Measurements from ENCODE around the gene OR10T2.
"Not testable (repeated sequence)": the region's sequence is repeated elsewhere in the genome, so short reads cannot be mapped to it uniquely, and the experiment has no call there.

Gene OR10T2, protein sequence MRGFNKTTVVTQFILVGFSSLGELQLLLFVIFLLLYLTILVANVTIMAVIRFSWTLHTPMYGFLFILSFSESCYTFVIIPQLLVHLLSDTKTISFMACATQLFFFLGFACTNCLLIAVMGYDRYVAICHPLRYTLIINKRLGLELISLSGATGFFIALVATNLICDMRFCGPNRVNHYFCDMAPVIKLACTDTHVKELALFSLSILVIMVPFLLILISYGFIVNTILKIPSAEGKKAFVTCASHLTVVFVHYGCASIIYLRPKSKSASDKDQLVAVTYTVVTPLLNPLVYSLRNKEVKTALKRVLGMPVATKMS

DNA sequence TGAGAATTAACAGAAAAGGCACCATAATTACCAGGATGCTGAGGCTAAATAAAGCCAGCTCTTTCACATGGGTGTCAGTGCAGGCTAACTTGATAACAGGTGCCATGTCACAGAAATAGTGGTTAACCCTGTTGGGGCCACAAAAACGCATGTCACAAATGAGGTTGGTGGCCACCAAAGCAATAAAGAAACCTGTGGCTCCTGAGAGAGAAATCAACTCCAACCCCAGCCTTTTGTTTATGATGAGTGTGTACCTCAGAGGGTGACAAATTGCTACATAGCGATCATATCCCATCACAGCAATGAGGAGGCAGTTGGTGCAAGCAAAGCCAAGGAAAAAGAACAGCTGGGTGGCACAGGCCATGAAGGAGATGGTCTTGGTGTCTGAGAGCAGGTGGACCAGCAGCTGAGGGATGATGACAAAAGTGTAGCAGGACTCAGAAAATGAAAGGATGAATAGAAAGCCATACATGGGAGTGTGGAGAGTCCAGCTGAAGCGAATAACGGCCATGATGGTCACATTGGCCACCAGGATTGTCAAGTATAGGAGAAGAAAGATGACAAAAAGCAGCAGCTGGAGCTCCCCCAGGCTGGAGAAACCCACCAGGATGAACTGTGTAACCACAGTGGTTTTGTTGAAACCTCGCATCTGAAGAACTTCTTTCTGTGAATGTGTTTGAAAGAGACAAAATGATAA lies at the start of gene OR10T2:
Gene OR10T2 (minus strand): TSS at position 649 of the 697 bp plus-strand sequence. CDS start 0 bp downstream, at position 649.
- no peak for DNase-seq

DNA sequence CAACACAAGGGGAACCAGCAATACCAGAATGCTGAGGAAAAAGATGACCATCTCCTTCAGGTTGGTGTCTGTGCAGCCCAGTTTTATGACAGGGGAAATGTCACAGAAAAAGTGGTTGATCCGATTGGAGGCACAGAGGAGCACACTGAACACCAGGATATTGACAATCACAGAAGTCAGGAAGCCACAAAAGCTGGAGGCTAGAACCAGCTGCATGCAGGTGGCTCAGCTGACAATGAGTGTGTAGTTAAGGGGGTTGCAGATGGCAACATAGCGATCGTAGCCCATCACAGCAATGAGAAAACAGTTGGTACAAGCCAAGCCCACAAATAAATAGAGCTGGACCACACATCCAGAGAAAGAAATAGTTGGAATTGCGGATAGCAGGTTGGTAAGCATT lies 46.1 kb upstream of the OR10T2 start:
- DNase-seq, result no peak

DNA sequence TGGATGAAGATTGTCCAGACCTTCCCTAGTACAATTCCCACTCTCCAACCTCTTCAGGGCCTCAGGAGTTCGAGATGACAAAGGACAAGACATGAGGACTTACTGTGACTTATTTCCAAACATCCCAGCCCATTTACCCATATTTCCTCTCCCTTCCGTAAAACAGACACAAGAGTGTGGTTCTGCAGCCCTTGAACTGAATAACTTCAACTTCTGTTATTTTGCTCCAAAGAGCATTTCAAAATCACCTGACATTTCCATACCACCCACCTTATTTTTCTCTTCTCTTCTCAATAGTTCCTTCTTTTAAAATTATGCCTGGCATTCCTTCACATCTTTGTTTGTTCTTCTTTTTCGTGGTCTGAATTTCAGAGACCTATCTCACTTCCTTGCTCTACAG lies 35.5 kb upstream of the OR10T2 start:
- no peak for DNase-seq

DNA sequence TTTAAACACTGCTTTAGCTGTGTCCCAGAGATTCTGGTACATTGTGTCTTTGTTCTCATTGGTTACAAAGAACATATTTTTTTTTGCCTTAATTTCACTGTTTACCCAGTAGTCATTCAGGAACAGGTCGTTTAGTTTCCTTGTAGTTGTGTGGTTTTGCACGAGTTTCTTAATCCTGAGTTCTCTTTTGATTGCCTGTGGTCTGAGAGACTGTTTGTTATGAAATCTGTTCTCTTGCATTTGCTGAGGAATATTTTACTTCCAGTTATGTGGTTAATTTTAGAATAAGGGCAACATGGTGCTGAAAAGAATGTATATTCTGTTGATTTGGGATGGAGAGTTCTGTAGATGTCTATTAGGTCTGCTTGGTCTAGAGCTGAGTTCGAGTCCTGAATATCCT lies 30.9 kb upstream of the OR10T2 start:
- DNase-seq, result not testable (repeated sequence)

DNA sequence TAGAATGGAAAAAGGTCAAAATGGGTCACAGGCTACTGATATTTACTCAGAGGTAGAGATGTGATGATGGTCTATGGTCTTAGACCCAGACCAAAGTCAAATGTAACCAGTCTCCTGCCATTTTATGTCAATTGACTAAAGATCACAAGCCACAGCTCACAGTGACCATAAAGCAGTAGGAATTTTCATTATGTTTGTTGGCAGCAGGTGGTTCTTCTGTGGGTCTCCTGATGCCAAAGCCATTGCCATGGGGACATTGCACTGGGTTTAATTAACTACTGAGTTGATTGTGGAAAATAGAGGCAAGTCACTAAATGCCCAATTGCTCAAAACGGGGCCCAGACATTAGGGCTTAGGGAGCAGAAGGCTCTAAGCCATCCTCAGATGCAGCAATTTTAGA lies 26.9 kb upstream of the OR10T2 start, which contains the start of gene OR10K2:
Gene OR10K2 (minus strand): TSS at position 101 of the 400 bp plus-strand sequence. CDS start 5,371 bp downstream, outside the sequence.
- DNase-seq, result no peak

DNA sequence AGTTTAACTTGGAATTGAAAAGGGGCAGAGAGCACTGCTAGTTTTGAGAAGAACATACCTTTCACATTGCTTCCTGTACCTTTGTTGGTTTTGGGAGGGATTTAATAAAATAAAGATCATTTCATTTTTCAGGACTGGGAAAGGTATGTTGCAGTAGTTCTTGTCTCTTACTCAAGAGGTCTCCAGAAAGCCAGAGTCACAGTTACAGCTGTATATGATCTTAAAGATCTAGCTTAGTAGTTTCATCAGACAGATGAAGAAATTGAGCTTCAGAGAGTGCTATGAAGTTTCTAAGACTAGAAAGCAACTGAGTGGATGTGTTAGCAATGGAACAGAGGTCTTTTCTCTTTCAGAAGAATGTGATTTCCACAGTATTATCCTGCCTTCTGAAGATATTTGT lies 25.8 kb upstream of the OR10T2 start:
- DNase-seq, result no peak

DNA sequence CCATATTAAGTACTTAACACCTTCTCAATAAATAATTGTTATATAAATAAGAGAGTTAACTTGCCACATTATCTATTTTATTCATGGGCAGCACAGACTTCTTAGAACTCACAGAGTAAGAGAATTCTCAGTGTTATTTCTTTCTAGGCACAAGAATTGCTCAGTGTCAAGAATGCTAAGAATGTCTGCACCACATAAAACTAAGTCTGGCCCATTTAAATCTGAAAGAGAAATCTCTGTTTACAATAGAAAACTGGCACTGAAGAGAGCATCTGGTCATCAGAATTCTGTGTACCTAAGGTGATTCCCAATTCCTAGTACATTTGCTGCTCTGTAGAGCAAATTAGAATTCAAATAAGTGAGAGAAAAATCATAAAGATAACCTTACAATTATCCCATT lies 22.9 kb upstream of the OR10T2 start:
- DNase-seq, result no peak

DNA sequence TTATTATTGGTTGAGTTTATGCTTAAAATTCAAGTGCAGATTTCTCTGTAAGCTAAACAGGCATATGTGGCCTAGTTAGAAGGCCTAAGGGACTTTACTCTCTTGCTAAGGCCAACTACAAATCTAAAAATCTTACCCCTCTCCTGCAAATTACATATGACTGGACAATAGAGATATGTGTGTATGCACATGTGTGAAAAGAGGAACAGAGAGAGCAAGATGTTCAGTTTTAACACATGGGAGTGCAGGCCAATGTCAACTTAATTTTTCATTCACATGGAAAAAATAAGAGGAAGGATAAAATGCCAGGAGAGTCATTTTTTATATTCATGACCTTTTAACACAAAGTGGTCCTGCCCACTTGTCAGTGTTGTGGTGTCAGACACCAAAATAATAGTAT lies 18.3 kb upstream of the OR10T2 start:
- DNase-seq, result no peak

DNA sequence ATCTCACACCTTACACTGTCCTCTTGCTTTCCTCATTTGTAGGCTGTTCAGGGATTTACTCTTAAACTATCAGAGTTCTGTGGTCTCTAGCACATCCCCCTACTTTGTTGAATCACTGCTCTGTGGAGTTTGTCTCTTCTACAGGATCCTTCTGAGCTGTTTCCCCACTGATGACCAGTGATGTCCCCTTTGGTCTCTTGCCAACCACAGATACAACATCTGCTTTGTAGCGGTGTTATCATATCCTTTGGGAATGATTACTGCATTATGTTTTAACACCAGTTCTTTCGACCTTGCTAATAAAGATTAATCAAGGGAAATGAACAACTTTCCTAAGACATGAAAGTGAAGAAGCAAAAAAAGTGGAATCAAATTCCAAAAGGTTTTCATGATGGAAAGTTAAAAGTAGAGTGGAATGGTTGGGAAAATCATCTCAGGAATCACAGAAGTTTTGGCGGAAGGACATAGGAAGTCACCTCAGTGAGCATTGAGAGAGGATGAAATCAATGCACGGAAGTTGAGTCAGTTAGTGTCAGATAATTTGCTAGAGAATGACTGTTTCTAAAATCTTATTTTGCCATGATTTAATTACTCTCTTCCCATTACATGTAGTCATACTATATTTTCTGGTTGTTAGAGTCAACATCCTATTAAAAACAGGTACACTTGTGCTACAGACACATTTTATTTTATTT lies 15.5 kb upstream of the OR10T2 start:
- DNase-seq, result no peak

DNA sequence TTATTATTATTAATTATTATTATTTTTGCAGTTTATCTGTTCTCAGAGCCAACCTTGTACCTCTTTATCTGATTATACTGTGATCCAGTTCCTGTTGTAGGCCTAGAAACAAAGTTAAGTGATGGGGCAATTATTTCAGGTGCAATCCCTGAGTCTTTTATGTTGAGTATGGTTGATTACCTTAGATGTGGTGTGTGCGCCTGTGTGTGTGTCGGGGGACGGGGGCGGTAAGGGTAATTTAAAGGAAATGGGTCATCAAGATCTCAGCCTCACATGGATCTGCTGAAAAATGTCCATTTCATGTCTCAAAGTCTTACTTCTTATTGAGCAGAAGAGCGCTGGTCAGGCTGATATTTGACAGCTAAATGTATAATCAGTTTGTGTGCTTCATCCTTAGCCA lies 7.8 kb upstream of the OR10T2 start:
- no peak for DNase-seq

DNA sequence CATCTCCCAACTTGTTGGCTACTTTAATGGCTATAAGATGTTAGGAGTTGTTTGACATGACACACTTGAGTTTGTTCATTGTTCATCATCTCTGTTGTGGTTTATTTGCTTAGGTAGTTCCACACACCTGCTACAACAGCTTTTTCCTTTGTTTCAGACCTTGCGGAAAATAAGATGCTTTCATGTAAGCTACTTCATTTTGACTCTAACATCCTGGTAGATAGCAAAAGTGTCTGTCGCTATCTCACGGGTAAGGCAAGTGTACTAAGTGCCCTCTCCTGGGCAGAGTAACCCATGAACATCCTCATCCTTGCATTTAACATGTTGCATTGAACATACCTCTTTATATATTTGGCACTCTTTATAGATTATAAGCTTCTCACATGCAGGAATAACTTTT lies 1.6 kb upstream of the OR10T2 start:
- DNase-seq, result no peak

DNA sequence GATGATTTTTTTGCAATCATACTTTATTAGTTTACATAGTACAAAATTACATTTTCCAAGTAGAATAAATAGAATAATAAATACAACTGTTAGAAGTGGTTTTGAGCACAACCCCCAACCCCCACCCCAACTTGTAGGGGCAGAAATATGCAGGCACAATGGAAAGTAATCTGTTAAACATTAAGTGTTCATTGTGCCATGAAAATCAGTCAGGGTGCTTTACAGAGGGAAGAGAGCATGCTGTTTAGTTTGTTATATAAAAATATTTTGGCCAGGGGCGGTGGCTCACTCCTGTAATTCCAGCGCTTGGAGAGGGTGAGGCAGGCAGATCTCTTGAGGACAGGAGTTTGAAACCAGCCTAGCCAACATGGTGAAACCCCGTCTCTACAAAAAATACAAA lies 2.6 kb downstream of the OR10T2 start:
- DNase-seq, result no peak

DNA sequence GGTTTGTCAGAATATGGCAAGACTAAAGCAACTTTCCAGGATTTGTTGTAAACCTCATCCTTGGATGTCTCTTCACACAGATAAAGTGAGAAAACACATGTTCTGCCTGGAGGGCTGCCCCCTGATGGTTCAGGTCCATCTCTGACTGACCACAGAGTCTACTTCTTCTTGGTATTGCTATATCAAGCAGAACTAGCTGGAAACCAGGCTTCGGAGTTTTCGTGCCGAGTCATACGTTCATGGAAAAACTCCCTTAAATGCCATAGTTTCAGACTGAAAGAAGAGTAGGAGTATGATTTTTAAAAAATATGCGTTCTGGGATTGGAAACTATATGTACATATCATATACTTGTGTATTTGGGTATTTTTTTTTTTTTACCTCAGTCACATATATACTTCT lies 5.8 kb downstream of the OR10T2 start:
- no peak for DNase-seq

DNA sequence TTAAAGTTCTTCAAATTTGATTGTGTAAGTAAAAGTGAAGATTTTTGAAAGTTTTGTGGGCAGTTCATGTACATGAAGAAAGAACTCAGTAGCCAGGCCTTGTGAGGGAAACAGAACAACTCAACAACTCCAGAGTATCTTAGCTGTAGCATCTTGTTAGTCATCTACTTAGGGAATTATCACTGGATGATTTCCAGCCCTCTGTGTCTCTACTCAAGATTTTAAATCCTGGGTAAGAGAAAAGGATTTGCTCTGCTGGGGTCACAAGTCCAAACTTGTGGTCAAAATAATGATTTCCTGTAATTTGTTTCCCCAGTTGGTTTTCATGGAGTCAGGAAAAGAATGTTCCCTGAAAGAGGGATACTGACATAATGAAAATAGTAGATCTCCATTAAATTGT lies 8.2 kb downstream of the OR10T2 start:
- no peak for DNase-seq

DNA sequence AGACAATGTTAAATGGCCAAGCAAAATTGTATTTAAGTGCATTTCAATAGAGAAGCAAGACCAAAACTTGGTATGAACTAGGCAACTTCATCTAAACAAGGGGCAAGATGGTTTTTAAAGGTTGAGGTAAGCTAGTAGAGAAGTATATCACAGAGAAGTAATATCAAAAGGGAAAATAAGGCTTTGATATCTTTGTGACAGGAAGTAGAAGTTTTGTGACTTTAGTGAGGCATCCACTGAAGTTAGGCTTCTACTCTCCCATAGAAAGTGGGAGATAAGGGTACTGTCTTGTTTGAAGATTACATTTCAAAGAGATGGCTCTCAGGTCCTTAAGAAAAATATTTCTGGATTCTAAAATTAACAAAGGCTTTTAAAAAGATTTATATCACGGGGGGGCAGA lies 8.9 kb downstream of the OR10T2 start:
- no peak for DNase-seq

DNA sequence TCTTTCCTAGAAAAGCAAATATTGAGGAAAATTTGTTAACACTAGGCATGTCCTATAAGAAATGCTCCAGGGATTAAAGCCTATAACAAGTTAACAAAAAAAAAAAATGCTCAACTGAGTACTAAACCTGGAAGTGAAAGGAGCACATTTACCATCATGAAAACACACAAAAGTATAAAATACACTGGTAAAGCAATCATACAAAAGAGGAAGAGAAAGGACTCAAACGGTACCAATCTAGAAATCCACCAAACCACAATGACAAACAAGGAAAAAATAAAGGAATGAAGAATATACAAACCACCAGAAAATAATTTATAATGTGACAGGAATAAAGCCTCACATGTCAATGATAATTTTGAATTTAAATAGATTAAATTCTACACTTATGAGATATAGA lies 24.4 kb downstream of the OR10T2 start:
- DNase-seq, result no peak

DNA sequence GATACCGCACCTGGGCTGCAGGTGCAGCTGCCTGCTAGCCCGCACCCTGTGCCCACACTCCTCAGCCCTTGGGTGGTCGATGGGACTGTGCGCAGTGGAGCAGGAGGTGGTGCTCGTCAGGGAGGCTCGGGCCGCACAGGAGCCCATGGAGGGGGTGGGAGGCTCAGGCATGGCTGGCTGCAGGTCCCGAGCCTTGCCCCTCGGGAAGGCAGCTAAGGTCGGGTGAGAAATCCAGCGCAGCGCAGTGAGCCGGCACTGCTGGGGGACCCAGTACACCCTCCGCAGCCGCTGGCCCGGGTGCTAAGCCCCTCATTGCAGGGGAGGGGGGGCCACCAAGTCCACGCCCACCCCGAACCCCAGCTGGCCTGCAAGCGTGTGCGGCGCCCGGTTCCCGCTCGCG lies 25.2 kb downstream of the OR10T2 start:
- not testable (repeated sequence) for DNase-seq

DNA sequence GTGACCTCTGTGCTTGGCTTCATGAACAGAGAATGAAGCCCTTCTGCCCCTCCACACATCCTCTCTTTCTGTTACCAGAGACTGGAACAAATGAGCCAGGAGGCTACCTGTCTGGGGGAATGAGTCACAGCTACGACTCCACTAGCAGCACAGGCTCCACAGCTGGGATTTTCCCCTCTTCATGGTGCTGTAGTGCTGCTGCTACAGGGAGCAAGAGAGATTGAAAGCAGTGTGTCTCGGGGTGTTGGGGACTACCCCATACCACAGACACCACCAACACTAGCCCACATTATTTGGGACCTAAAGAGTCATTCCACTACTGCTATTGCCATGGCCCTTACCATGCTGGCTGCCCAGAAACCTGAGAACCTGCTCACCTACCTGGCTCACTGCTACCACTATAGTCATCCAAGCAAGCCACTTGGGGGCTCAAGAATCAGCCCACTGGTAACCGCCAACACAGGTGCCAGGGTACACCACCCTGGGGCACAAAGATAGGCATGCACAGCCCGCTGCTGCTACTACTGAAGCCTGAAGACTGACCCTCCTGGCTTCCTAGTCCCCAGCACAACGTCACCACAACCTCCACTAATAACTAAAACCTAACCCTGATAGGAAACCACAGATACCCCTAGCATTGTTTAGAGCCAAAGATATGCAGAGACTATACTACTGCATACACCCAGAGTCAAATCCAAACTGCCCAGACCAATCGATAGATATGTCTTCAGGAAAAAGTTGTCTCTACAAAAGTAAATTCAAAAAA lies 27.9 kb downstream of the OR10T2 start:
- DNase-seq, result no peak

DNA sequence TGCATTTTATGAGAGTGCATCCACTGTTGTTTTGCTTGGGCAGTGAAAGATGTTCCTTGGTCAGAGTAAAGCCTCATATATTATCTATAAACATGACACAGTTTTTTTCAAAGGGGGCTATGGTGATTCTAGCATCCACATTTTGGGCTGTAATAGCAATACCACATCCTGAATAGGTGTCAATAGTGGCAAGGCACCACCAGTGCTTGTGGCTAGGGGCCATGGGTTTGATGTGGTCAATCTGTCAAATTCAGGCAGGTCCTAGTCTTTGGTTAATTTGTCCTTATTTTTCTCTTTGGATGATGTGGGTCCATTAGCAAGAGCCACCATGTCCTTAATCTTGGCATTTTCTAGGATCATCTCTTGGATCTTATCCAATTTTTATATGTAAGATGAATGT lies 32.5 kb downstream of the OR10T2 start:
- DNase-seq, result no peak

DNA sequence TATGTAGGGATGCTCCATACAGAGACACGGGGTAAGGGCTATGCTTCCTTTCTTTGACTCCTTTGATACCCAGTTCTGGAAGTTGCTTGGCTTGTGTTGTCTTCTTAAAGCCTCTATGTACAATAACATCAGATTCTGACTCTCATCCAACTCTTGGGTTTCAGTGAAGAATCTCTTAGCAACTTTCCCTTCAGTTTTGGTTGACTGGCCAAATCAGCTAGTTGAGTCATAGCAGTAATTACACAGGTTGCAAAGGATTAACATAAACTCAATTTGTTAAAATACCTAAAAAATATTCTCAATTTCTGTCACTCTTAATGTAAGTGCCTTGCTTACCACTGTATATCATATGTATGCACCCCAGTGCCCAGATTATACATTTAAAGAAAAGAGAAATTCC lies 36.3 kb downstream of the OR10T2 start:
- no peak for DNase-seq

DNA sequence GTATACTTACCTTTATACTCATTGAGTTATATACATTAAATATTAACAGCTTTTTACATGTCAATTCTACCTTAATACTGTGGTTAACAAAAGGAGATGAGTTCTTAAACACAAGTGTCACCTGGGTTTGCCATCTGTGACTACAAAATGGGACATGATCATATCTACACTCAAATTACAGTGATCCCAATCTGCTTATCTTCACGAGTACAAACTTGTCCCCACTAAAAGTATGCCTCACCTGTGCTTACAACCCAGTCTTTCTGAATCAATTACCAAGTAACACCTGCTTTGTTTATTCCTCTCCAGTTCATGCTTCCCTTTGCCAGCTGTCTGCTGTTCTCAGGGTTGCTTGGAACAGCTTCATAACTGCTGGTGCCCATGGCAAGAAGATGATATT lies 36.8 kb downstream of the OR10T2 start:
- DNase-seq, result no peak

DNA sequence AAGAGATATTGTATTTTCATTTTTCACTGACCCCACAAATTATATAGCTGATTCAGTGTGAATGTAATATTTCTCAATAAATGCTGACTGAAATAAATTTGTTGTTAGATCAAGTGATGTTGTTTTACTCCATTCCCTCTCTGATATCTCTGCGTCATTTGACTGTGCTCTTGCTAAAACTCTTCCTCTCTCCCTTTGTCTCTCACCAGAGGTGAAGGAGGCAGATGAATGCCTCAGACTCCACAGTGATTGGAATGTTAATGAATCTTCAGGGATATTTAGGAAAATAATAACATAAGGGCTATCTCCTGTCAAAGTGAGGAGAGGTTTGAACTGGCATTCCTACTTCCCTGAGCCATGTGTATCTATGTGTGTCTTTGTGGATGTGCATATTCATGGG lies 41.8 kb downstream of the OR10T2 start:
- no peak for DNase-seq

DNA sequence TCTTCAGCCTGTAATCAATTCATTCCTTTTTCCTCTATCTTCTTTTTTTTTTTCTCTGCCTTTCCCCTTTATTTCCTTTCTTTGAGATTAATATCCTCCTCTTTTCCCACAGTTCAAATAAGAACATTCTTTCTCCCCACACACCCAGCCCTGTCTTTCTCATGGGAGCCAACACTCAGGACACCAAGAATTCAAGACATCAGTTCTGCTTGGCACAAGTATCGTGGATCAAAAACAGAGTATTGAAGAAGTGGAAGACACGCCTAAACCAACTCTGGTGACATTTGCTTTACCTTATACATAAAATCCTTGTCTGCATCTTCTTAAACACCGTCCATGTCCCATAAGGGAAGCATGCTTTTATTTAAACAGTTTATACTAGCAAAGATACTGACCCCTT lies 42.6 kb downstream of the OR10T2 start:
- DNase-seq, result no peak

Data from femur (tissue), 1 donor.